ENCODE results near the gene DSCAM. TPM values are rescaled to one million over a fixed set of nuclear protein-coding genes. Genes with fewer than 3 reads are reported as not detected.
"Not testable (repeated sequence)": the region's sequence is repeated elsewhere in the genome, so short reads cannot be mapped to it uniquely, and the experiment has no call there.

DSCAM gene
- total RNA-seq, 2 donors from 2014 or later, result 18.5 to 25.5 TPM

- no peak for TF ChIP-seq CTCF (conservative IDR thresholded peaks at IDR 0.05)
- Histone ChIP-seq H3K9ac (ENCODE audit: extremely low read depth, low read length, poor library complexity, severe bottlenecking) (no peak overlapping the region), H3K27me3 (ENCODE audit: control insufficient read depth, insufficient read depth, low read length, poor library complexity, severe bottlenecking) (no peaks in the 10 kb centered on the region), H3K4me1 (ENCODE audit: control insufficient read depth, insufficient read depth, low read length) (no peaks in the 10 kb centered on the region), H3K9me3 (ENCODE audit: control insufficient read depth, low read length) (no peaks in the 10 kb centered on the region), H3K4me3 (ENCODE audit: low read length) (no peak overlapping the region), H3K27ac (ENCODE audit: low read depth, low read length) (no peak overlapping the region), H3K36me3 (ENCODE audit: control insufficient read depth, insufficient read depth, low read length) (peaks cover 89% of the 10 kb centered on the region)
- Mint-ChIP-seq H3K4me3 (no peak overlapping the region), H3K36me3 (ENCODE audit: low read depth) (peaks cover 58% of the 10 kb centered on the region), H3K9me3 (peaks cover 12% of the 10 kb centered on the region), H3K27me3 (ENCODE audit: insufficient read depth) (no peaks in the 10 kb centered on the region), H3K4me1 (peaks cover 1% of the 10 kb centered on the region), H3K27ac (no peak overlapping the region)
- WGBS, 2 experiments (ENCODE audit: insufficient coverage in 1 of 2, insufficient read length in 1 of 2), result no CpG with 5 or more reads among the region's 1 CpG
- DNase-seq, result no peak
Measured at GRCh38 chr21:40324389-40324788, 522.6 kb downstream of the DSCAM start.

GRCh38 chr21:40320718-40321117 is 526.2 kb downstream of the DSCAM start:
- H3K9ac ChIP-seq (ENCODE audit: extremely low read depth, low read length, poor library complexity, severe bottlenecking); H3K4me1 Mint-ChIP-seq; H3K9me3 Mint-ChIP-seq; H3K27me3 Mint-ChIP-seq (ENCODE audit: insufficient read depth); H3K27ac ChIP-seq (ENCODE audit: low read depth, low read length); DNase-seq; H3K4me1 ChIP-seq (ENCODE audit: control insufficient read depth, insufficient read depth, low read length); H3K4me3 Mint-ChIP-seq; H3K27ac Mint-ChIP-seq; H3K9me3 ChIP-seq (ENCODE audit: control insufficient read depth, low read length); H3K27me3 ChIP-seq (ENCODE audit: control insufficient read depth, insufficient read depth, low read length, poor library complexity, severe bottlenecking); H3K4me3 ChIP-seq (ENCODE audit: low read length): not testable (repeated sequence)
- peaks cover 56% of the 10 kb centered on the region for H3K36me3 Mint-ChIP-seq (ENCODE audit: low read depth)
- H3K36me3 ChIP-seq (ENCODE audit: control insufficient read depth, insufficient read depth, low read length), result peaks cover 88% of the 10 kb centered on the region
- WGBS, 2 experiments (ENCODE audit: insufficient coverage in 1 of 2, insufficient read length in 1 of 2), result no CpG with 5 or more reads among the region's 2 CpGs

- H3K27ac ChIP-seq (ENCODE audit: low read depth, low read length), result no peak overlapping the region
- H3K4me1 ChIP-seq (ENCODE audit: control insufficient read depth, insufficient read depth, low read length), result peaks cover 3% of the 10 kb centered on the region
- peaks cover 10% of the 10 kb centered on the region for H3K4me1 Mint-ChIP-seq
- H3K4me3 ChIP-seq (ENCODE audit: low read length), result no peak overlapping the region
- no peak for DNase-seq
- H3K36me3 Mint-ChIP-seq (ENCODE audit: low read depth), result peaks cover 55% of the 10 kb centered on the region
- H3K27ac Mint-ChIP-seq, result no peak overlapping the region
- 88 to 95% methylated on average over 9 of the region's 9 CpGs for WGBS, 2 experiments (ENCODE audit: insufficient coverage in 1 of 2, insufficient read length in 1 of 2)
- H3K27me3 Mint-ChIP-seq (ENCODE audit: insufficient read depth), result no peaks in the 10 kb centered on the region
- H3K4me3 Mint-ChIP-seq, result no peak overlapping the region
- H3K9ac ChIP-seq (ENCODE audit: extremely low read depth, low read length, poor library complexity, severe bottlenecking), result no peak overlapping the region
- H3K9me3 Mint-ChIP-seq, result no peaks in the 10 kb centered on the region
- no peaks in the 10 kb centered on the region for H3K27me3 ChIP-seq (ENCODE audit: control insufficient read depth, insufficient read depth, low read length, poor library complexity, severe bottlenecking)
- H3K36me3 ChIP-seq (ENCODE audit: control insufficient read depth, insufficient read depth, low read length), result peaks cover 88% of the 10 kb centered on the region
- H3K9me3 ChIP-seq (ENCODE audit: control insufficient read depth, low read length), result no peaks in the 10 kb centered on the region
- TF ChIP-seq CTCF (conservative IDR thresholded peaks at IDR 0.05), result no peak
Measured at GRCh38 chr21:40318371-40318770, 528.6 kb downstream of the DSCAM start.

GRCh38 chr21:40316104-40316503 is 530.9 kb downstream of the DSCAM start:
- H3K4me1 ChIP-seq (ENCODE audit: control insufficient read depth, insufficient read depth, low read length), result peaks cover 3% of the 10 kb centered on the region
- Mint-ChIP-seq H3K27ac (no peak overlapping the region), H3K9me3 (no peaks in the 10 kb centered on the region), H3K27me3 (ENCODE audit: insufficient read depth) (no peaks in the 10 kb centered on the region), H3K4me1 (peaks cover 10% of the 10 kb centered on the region), H3K36me3 (ENCODE audit: low read depth) (peaks cover 57% of the 10 kb centered on the region), H3K4me3 (no peak overlapping the region)
- no peak overlapping the region for H3K9ac ChIP-seq (ENCODE audit: extremely low read depth, low read length, poor library complexity, severe bottlenecking)
- H3K27ac ChIP-seq (ENCODE audit: low read depth, low read length), result no peak overlapping the region
- H3K36me3 ChIP-seq (ENCODE audit: control insufficient read depth, insufficient read depth, low read length), result peaks cover 87% of the 10 kb centered on the region
- H3K4me3 ChIP-seq (ENCODE audit: low read length), result no peak overlapping the region
- TF ChIP-seq CTCF (conservative IDR thresholded peaks at IDR 0.05), result no peak
- H3K9me3 ChIP-seq (ENCODE audit: control insufficient read depth, low read length), result no peaks in the 10 kb centered on the region
- no peak for DNase-seq
- no peaks in the 10 kb centered on the region for H3K27me3 ChIP-seq (ENCODE audit: control insufficient read depth, insufficient read depth, low read length, poor library complexity, severe bottlenecking)
- whole genome bisulfite sequencing, 2 experiments (ENCODE audit: insufficient coverage in 1 of 2, insufficient read length in 1 of 2), result 91 to 100% methylated on average over 2 to 3 of the region's 3 CpGs

Measured in endodermal cell (in vitro differentiated cells).